Lung (tissue), 12 donors: Measurements from ENCODE around the gene C6orf15. TPM values are rescaled to one million over a fixed set of nuclear protein-coding genes. Genes with fewer than 3 reads are reported as not detected.
A peak's percentile ranks its signal among the peaks of the same experiment; 100 is the strongest.

Source experiments
- ATAC-seq: fragments of 200-7000 bp; cut with Tn5 transposase; one replicate; pipeline ENCODE4 v1.9.1; 2020; ENCODE audit warnings: moderate number of reproducible peaks; ENCODE audit not compliant: insufficient read depth, low FRiP score
- DNase-seq, 3 donors: peaks; one replicate each; pipeline ENCODE4 v3.0.0-alpha.2; 2013 to 2017
- H3K27ac ChIP-seq, 2 donors: one replicate each; pipeline ENCODE4 v1.5.1; 2013; ENCODE audit warnings: mild to moderate bottlenecking in 2 of 2, moderate library complexity in 2 of 2, control low read depth in 1 of 2, inconsistent platforms in 1 of 2, low read depth in 1 of 2, low read length in 1 of 2
- H3K27me3 ChIP-seq, 3 donors: one replicate each; pipeline ENCODE4 v1.5.1; 2013; ENCODE audit warnings: low read length in 2 of 3; ENCODE audit not compliant: control insufficient read depth in 3 of 3, insufficient read depth in 3 of 3
- H3K36me3 ChIP-seq, 4 donors: one replicate each; pipeline ENCODE4 v1.5.1; 2013; ENCODE audit warnings: low read length in 4 of 4, mild to moderate bottlenecking in 1 of 4, moderate library complexity in 1 of 4; ENCODE audit not compliant: control insufficient read depth in 4 of 4, insufficient read depth in 4 of 4
- H3K4me1 ChIP-seq, 5 donors: one replicate each; pipeline ENCODE4 v1.5.1; 2013; ENCODE audit warnings: low read length in 5 of 5, mild to moderate bottlenecking in 2 of 5, moderate library complexity in 1 of 5; ENCODE audit not compliant: control insufficient read depth in 5 of 5, insufficient read depth in 5 of 5
- H3K4me3 ChIP-seq: one replicate; pipeline ENCODE4 v1.5.1; 2013; ENCODE audit warnings: mild to moderate bottlenecking, control low read depth, moderate library complexity
- H3K9ac ChIP-seq, 2 donors: one replicate each; pipeline ENCODE4 v1.5.1; 2013; ENCODE audit warnings: low read length in 2 of 2, control low read depth in 1 of 2; ENCODE audit not compliant: insufficient read depth in 1 of 2
- H3K9me3 ChIP-seq, 4 donors: one replicate each; pipeline ENCODE4 v1.5.1; 2013; ENCODE audit warnings: low read length in 3 of 4, mild to moderate bottlenecking in 1 of 4, moderate library complexity in 1 of 4; ENCODE audit not compliant: control insufficient read depth in 4 of 4, insufficient read depth in 3 of 4
- CTCF ChIP-seq: IDR thresholded peaks from 2 replicates; pipeline ENCODE4 v1.5.1; 2012; ENCODE audit warnings: mild to moderate bottlenecking; ENCODE audit errors: control extremely low read depth, extremely low read depth
- WGBS, 2 donors: extraction: QIAGEN DNeasy Blood & Tissue Kit; methylation state at CpG; one replicate each; pipeline ENCODE4 v1.1.7; 2013; 5-methylcytosine and 5-hydroxymethylcytosine counted together
- polyA plus RNA-seq, 2 donors: library from polyadenylated mRNA; stranded (reverse); fragments of 200-250 nt; gene quantifications; one replicate each; pipeline ENCODE4 v1.2.1, GENCODE V29; 2013
- total RNA-seq, 2 donors: library from RNA; depleted of rRNA in 1 of 2; stranded (reverse); fragments of >200 nt in 1 of 2; gene quantifications; one replicate each; pipeline ENCODE4 v1.2.1, GENCODE V29; 2014 to 2021
- donor health status: control.
- donor health status: control.
- donor health status: Bipolar disorder and iron deficiency.
- donor health status: healthy.
- donor health status: DM: yes; HTN: yes; CAD: no.

Gene C6orf15
- total and polyA plus RNA-seq, 4 donors: not detected

GRCh38 chr6:31144970-31145340 is 32.6 kb upstream of the C6orf15 start:
- DNase-seq (no peak), ATAC-seq (no peak)
- H3K27me3 ChIP-seq: no peaks in the 10 kb centered on the region
- H3K4me1 ChIP-seq: no peaks in the 10 kb centered on the region
- H3K9me3 ChIP-seq: no peaks in the 10 kb centered on the region
- H3K9ac ChIP-seq: no peak overlapping the region
- no peak for TF ChIP-seq CTCF
- H3K4me3 ChIP-seq: no peak overlapping the region
- WGBS, 2 donors: 78 to 88% methylated on average over 11 of the region's 11 CpGs
- peaks cover 0 to 16% (median 4%) of the 10 kb centered on the region in 4 donors for H3K36me3 ChIP-seq
- no peak overlapping the region for H3K27ac ChIP-seq

- DNase-seq (no peak), ATAC-seq (no peak)
- Histone ChIP-seq H3K36me3 (peaks cover 0 to 14% (median 2%) of the 10 kb centered on the region in 4 donors), H3K9ac (no peak overlapping the region), H3K27me3 (no peaks in the 10 kb centered on the region), H3K9me3 (no peaks in the 10 kb centered on the region), H3K4me3 (no peak overlapping the region), H3K4me1 (peaks cover 0 to 5% (median 0%) of the 10 kb centered on the region in 5 donors), H3K27ac (no peak overlapping the region)
- no peak for TF ChIP-seq CTCF
- 82 to 91% methylated on average over 18 of the region's 18 CpGs for WGBS, 2 donors
These were observed 32.1 kb upstream of the C6orf15 start for GRCh38 chr6:31144296-31144969.

GRCh38 chr6:31143148-31143547 is 30.8 kb upstream of the C6orf15 start:
- Histone ChIP-seq H3K4me1 (peaks cover 0 to 10% (median 0%) of the 10 kb centered on the region in 5 donors), H3K9me3 (no peaks in the 10 kb centered on the region), H3K9ac (no peak overlapping the region), H3K36me3 (peaks cover 0 to 14% (median 2%) of the 10 kb centered on the region in 4 donors), H3K4me3 (no peak overlapping the region), H3K27ac (no peak overlapping the region), H3K27me3 (no peaks in the 10 kb centered on the region)
- ATAC-seq (no peak), DNase-seq (peak in 1 of 3 donors; percentile 49)
- 57 to 76% methylated on average over 11 of the region's 11 CpGs for WGBS, 2 donors
- TF ChIP-seq CTCF: no peak
